Adrenal gland (tissue), 12 donors: ENCODE measurements around the gene TPX2. TPM values are rescaled to one million over a fixed set of nuclear protein-coding genes. Genes with fewer than 3 reads are reported as not detected.

Experiments used
- polyA plus RNA-seq, 3 donors: library from polyadenylated mRNA; stranded (reverse); fragments of 200-250 nt in 2 of 3; fragments of 350-450 nt in 1 of 3; fragmentation: Illumina TruSeq in 1 of 3; extraction: RNeasy Lipid Tissue Mini Kit (QIAGEN cat#74804) in 1 of 3; gene quantifications; one replicate each; pipeline ENCODE4 v1.2.3, GENCODE V29; 2013 to 2014
- small RNA-seq, 2 donors: library from RNA; depleted of rRNA; stranded (forward); fragments of <200 nt; gene quantifications; one replicate each; pipeline ENCODE3, GENCODE V24; 2016
- total RNA-seq, 9 donors: library from RNA; depleted of rRNA in 4 of 9; stranded (reverse); fragments of >200 nt in 4 of 9; fragments of 120-200 nt in 1 of 9; fragmentation: NEBNext Ultra II Directional in 1 of 9; extraction: Animal tissue kit (Norgen Biotek cat#: 25700) in 1 of 9; gene quantifications; one replicate each; pipeline versions ENCODE4 v1.1.0 to v1.2.4, GENCODE V29; 2013 to 2023
- donor health status: healthy with polysubstance abuse.
- donor health status: Bipolar disorder and iron deficiency.
- donor health status: DM: yes; HTN: yes; CAD: no.
- donor health status: DM: no; HTN: no; CAD: no.
- donor health status: DM: no; HTN: no; CAD: no.
- donor health status: DM: yes; HTN: yes; CAD: no.

TPX2 gene
- total and polyA plus RNA-seq, 12 donors, result 0.40 to 22.6 (median 2.5) TPM

Small RNA genes lying within 50 kb of the gene (small RNA-seq; reads per million reads assigned to genes)
- 0 reads per million in 2 donors for gene AL160175.1

Other genes starting within 250 kb of the TPX2 start
- gene HM13, start 224.8 kb upstream of the TPX2 start, total RNA-seq, result 100 to 1,000 TPM in 6 of 9 donors, 10 to 100 TPM in 3; 48.5 to 356 (median 152) TPM
- gene HM13, start 224.8 kb upstream of the TPX2 start, polyA plus RNA-seq, result 100 to 1,000 TPM; 177 to 241 (median 236) TPM
- gene ID1, start 134.0 kb upstream of the TPX2 start, total RNA-seq, result 100 to 1,000 TPM in 7 of 9 donors, 10 to 100 TPM in 2; 40.9 to 468 (median 110) TPM
- gene ID1, start 134.0 kb upstream of the TPX2 start, polyA plus RNA-seq, result 100 to 1,000 TPM in 2 of 3 donors, 10 to 100 TPM in 1; 19.8 to 357 (median 192) TPM
- 1 to 10 TPM in 1 of 9 donors, not detected in 8; 1.6 TPM for gene COX4I2, start 101.4 kb upstream of the TPX2 start, total RNA-seq
- gene COX4I2, start 101.4 kb upstream of the TPX2 start, polyA plus RNA-seq, result 10 to 100 TPM in 1 of 3 donors, 1 to 10 TPM in 1, under 1 TPM in 1; 0.26 to 12.9 (median 2.8) TPM
- 100 to 1,000 TPM in 2 of 9 donors, 10 to 100 TPM in 7; 42.9 to 143 (median 74.4) TPM for gene BCL2L1, start 16.4 kb upstream of the TPX2 start, total RNA-seq
- gene BCL2L1, start 16.4 kb upstream of the TPX2 start, polyA plus RNA-seq, result 10 to 100 TPM; 40.2 to 67.9 (median 40.8) TPM
- 1 to 10 TPM in 1 of 9 donors, under 1 TPM in 1, not detected in 7; 0.11 to 1.5 TPM for gene MYLK2, start 80.1 kb downstream of the TPX2 start, total RNA-seq
- gene MYLK2, start 80.1 kb downstream of the TPX2 start, polyA plus RNA-seq, result under 1 TPM in 1 of 3 donors, not detected in 2; 0.27 TPM
- gene FOXS1, start 106.3 kb downstream of the TPX2 start, total RNA-seq, result 1 to 10 TPM in 7 of 9 donors, under 1 TPM in 2; 0.61 to 6.0 (median 1.4) TPM
- gene FOXS1, start 106.3 kb downstream of the TPX2 start, polyA plus RNA-seq, result 1 to 10 TPM in 2 of 3 donors, under 1 TPM in 1; 0.22 to 4.1 (median 2.7) TPM
- gene DUSP15, start 131.2 kb downstream of the TPX2 start, total RNA-seq, result 10 to 100 TPM in 2 of 9 donors, 1 to 10 TPM in 7; 2.6 to 16.1 (median 5.7) TPM
- gene DUSP15, start 131.2 kb downstream of the TPX2 start, polyA plus RNA-seq, result 10 to 100 TPM in 2 of 3 donors, 1 to 10 TPM in 1; 2.4 to 17.6 (median 16.2) TPM
- gene TTLL9, start 131.3 kb downstream of the TPX2 start, total RNA-seq, result under 1 TPM in 4 of 9 donors, not detected in 5; 0.14 to 0.33 (median 0.20) TPM
- under 1 TPM; 0.13 to 0.88 (median 0.40) TPM for gene TTLL9, start 131.3 kb downstream of the TPX2 start, polyA plus RNA-seq
- gene PDRG1, start 212.8 kb downstream of the TPX2 start, total RNA-seq, result 10 to 100 TPM in 7 of 9 donors, 1 to 10 TPM in 2; 5.1 to 27.5 (median 14.4) TPM
- gene PDRG1, start 212.8 kb downstream of the TPX2 start, polyA plus RNA-seq, result 10 to 100 TPM; 12.3 to 18.4 (median 14.0) TPM
- gene XKR7, start 228.9 kb downstream of the TPX2 start, total RNA-seq, result under 1 TPM in 5 of 9 donors, not detected in 4; 0.04 to 0.56 (median 0.28) TPM
- gene XKR7, start 228.9 kb downstream of the TPX2 start, polyA plus RNA-seq, result under 1 TPM; 0.07 to 0.49 (median 0.40) TPM